Stimulated activated CD4-positive, alpha-beta T cell treated with anti-CD3 and anti-CD28 coated beads, TNF-alpha, amount 100 ng/mL, for 48 hours (primary cell): ENCODE results near the gene GRIP1.
"Not testable (repeated sequence)": the region's sequence is repeated elsewhere in the genome, so short reads cannot be mapped to it uniquely, and the experiment has no call there.

Source experiments
- DNase-seq, 3 donors: peaks; one replicate each; pipeline ENCODE4 v3.0.0-alpha.2; 2020; ENCODE audit warnings: low read depth in 3 of 3

The GRIP1 gene

DNA sequence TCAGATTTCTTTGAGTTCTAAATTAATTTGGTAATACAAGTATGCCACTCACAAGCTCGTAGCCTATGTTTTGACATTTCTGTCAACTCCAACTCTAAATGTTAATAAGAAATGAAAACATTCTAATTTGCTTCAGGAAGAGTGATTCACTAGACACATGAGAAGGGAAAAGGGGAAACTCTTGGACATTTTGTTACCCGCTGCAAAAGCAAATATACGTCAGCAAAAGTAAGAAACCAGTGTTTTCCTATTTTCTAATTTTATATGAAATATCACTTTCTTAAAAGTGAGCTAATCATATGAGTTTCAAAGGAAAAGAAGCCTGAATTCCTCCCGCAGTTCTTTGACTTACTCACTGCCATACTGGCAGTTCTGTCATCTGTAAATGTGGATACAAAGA lies 162.3 kb downstream of the GRIP1 start:
- DNase-seq, result no peak

DNA sequence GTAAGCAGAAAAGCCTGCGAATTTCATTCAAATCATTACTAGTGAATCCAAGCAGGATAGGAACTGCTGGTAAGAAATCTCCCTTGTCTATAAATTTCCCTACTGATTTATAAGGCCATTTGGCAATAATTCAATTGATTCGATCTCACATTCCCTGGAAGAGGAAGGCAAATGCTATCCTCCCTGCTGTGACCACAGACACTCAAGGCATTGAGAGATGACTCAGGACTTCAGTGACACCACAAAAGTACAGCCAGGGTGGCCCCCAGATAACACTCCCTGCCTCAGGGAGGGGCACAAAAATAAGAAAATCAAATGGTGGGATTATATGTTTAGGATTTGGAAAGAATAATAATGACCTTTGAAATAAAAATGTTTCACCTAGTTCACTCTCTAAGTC lies 162.7 kb downstream of the GRIP1 start:
- DNase-seq, result no peak

GRCh38 chr12:66514581-66514980 lies 164.3 kb downstream of the GRIP1 start:
- no peak for DNase-seq

DNA sequence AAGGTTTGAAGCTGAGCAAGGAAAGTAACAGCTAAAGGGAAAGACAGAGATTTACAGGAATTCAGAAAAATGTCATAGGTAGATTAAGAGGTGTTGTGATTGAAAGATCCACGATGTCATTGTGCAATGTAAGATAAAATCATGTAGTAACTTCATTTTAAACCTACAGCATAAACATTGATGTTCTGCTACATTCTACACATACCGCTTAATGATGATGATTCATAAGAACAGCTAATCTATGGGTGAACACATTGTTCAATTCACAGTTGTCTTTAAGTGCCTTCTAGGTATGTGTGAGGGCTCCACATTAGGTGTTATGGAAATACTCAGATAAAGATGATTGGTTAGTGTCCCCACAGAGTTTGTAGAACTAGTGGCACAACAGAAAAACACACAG lies 170.9 kb downstream of the GRIP1 start:
- DNase-seq, result no peak

- DNase-seq, result no peak
These were observed 175.1 kb downstream of the GRIP1 start for GRCh38 chr12:66503746-66504145.

DNA sequence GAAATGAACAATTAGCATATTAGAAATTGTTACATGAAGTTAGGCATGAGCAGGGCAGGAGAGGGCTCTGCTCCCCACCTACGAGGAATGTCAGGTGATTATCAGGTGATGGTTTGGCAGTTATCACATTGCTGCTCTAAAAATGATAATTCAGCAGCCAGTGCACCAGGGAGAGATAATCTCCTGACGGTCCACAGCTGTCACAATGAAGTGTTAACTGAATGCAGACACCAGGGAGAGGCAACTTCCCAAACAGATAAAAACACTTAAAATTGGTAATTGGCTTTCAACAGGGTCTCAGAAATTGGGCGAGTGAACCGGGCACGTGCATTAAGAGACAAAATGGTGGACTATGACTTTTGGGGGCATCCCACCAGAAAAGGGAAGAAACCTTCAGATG lies 176.0 kb downstream of the GRIP1 start:
- DNase-seq, result no peak

- peak in 1 of 3 donors; percentile 0 for DNase-seq
These were observed 178.0 kb downstream of the GRIP1 start for GRCh38 chr12:66500841-66501240.

DNA sequence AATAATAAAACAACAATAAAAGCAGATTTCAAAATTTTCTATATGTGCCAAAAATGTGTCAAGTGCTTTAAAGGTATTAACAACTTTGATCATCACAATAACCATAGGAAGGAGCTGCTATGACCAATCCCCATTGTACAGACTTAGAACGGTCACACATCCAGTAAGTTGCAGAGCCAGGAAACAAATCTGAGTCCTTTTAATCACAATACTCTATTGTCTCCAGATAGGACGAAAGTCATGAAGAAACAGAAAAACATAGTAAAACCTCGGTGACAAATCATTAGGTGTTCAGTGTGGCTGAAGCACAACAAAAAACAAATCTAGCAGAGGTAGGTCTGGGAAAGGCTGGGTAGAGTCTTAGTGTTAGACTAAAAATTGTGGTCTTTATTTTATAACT lies 178.8 kb downstream of the GRIP1 start:
- no peak for DNase-seq

DNA sequence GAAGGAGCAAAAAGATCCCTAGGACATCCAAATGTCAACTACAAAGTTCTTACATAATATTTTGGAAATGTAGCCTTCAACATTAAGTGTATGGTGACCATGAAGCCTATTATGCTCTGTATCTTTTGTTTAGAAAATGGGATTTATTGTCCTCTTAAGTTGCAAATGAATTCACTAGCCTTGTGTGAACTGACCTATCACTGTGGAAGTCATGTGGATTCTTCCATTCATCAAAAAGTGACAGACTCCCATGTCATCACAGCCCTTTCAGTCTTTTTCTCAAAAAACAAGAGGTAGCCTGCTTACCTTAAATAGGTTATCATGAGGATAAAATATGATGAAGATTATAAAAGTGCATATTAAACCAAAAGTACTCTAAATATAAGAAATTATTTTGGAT lies 179.9 kb downstream of the GRIP1 start:
- DNase-seq, result no peak

DNA sequence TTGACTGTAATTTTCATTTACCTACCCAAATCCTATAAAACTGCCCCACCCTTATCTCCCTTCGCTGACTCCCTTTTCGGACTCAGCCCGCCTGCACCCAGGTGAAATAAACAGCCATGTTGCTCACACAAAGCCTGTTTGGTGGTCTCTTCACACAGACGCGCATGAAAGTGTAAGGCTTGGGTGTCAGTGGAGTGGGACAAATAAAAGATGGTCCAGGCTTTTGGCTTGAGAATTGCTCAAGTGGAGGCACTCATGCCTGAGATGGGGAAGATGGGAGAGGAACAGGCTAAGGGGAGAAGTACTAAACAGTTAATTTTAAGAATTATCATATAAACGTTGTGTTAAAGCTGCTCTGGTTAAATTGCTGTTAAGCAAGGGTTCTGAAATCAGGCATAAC lies 180.8 kb downstream of the GRIP1 start:
- DNase-seq, result not testable (repeated sequence)

DNA sequence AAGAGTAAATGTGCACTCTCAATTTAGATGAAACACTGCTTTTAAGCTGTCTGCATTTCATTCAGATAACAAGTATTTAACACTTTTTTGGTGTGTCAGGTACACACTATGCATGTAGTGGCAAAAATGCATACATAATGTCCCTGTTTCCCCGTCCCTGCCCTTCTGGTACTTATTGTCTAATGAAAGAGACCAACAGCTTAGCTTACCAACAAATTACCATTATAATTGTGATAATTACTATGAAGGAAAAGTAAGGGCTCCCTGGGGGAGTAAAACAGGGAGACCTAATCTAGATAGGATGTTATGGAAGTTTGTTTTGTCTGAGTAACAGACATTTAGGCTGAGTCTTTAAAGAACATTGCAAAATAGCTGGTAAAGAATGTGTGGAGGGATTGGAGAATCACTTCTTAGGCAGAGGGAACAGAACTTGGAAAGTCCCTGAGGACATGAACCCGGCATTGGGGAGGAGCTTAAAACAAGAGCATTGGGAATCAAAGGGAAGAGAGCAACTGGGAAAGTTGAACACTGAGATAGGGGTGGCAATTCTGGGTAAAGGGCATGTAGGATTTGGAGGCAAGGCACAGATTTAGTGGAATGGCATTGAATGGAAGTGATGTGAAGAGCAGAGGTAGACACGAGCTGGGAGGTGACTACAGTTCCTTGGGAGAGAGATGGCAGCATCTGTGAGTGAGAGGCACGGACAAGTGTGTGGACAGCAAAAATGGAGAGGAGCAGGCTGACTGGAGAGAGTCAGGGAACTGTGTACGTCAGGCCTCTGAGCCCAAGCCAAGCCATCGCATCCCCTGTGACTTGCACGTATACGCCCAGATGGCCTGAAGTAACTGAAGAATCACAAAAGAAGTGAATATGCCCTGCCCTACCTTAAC lies 181.6 kb downstream of the GRIP1 start:
- no peak for DNase-seq

- no peak for DNase-seq
These were observed 182.3 kb downstream of the GRIP1 start for GRCh38 chr12:66496595-66496994.

- DNase-seq, result no peak
These were observed 183.2 kb downstream of the GRIP1 start for GRCh38 chr12:66495709-66496108.

GRCh38 chr12:66493819-66494218 lies 185.1 kb downstream of the GRIP1 start:
- no peak for DNase-seq

DNA sequence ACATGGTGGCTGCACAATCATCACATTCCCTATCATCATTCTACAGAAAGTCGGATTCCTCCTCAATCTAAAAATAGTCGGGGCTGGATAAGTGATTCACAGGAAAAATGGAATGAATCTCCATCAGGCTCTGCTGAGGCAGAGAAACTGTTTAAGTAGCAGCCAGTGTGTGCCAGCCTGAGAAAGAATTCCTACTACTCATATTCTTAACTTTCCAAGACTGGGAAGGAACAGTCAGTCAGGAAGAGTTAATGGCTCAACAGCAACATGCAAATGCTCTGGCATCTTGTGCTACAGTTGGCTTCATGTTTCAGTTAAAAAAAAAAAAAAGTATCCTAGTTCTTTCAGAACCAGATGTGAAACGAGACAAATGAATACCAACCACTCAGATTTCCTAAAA lies 187.0 kb downstream of the GRIP1 start:
- no peak for DNase-seq

- DNase-seq, result no peak
These were observed 196.3 kb downstream of the GRIP1 start for GRCh38 chr12:66482351-66483203.

GRCh38 chr12:66467932-66468331 lies 210.9 kb downstream of the GRIP1 start:
- no peak for DNase-seq

DNA sequence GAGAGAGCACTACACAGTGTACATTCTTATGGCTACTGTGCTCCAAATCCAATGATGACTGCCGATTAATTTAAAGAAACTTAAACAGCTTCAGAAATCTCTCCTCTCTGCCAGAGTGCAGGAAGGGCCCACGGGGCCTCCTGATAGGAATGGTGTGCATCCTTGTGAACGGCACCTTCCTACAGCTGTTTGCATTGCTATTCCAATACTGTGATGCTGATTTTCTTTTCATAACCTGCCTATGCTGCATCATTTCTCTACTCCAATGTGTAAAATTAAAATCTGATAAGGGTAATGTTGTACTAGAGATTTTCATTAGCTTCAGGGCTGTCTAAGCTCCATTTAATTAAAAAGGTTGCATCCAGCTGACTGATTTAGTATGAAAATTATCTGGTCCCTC lies 217.5 kb downstream of the GRIP1 start:
- DNase-seq, result no peak

GRCh38 chr12:66459944-66460482 lies 218.9 kb downstream of the GRIP1 start:
- no peak for DNase-seq

- no peak for DNase-seq
These were observed 222.3 kb downstream of the GRIP1 start for GRCh38 chr12:66456612-66457011.

DNA sequence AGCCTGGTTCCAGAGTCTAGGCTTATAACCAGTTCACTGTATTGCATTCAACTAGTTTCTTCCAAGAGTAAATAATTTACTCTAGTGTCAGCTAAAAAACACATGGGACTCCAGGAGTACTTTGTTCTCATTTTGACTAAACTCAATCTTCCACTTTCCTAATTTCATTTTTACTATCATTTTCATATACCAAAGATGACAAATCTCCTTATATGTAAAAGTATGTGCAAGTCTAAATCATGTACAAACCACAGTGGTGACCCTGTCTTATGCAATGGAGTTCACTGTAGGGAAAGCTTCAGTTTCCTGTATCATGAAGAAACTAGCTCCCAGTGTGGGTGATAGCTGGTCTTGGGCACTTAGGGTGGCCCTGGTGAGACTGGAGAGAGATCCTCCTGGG lies 225.0 kb downstream of the GRIP1 start:
- no peak for DNase-seq

DNA sequence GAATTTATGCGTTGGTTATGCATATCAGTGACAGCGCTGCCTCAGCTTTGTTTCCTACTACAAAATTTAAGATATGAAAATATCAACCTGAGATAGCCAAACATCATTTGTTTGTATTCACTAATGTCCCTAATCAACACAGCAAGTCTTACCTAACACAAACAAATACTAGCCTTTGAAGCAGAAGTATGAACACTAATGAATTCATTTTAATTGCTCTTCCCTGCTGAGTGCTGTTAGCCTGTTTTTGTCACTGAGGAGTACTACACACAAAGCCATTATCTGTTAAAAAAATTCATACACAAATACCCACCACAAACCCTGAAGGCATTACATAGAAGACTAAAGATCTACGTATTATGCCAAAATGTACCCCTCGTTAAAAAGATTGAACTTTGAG lies 225.8 kb downstream of the GRIP1 start:
- DNase-seq, result no peak

GRCh38 chr12:66449531-66449930 lies 229.3 kb downstream of the GRIP1 start:
- no peak for DNase-seq
